Stimulated activated CD8-positive, alpha-beta memory T cell treated with anti-CD3 and anti-CD28 coated beads, Interleukin-7, amount 100 ng/mL, for 48 hours (primary cell): ENCODE measurements around the gene GGT1.
"Not testable (repeated sequence)": the region's sequence is repeated elsewhere in the genome, so short reads cannot be mapped to it uniquely, and the experiment has no call there.

ENCODE experiments used
- DNase-seq, 2 donors: peaks; one replicate each; pipeline ENCODE4 v3.0.0-alpha.2; 2020; ENCODE audit warnings: low read depth in 1 of 2; ENCODE audit errors: extremely low read depth in 1 of 2

Gene GGT1

GRCh38 chr22:24633231-24634023 is 30.4 kb downstream of the GGT1 start:
- DNase-seq = not testable (repeated sequence)

- DNase-seq = not testable (repeated sequence)
Measured at GRCh38 chr22:24634776-24635389, 31.9 kb downstream of the GGT1 start.

- not testable (repeated sequence) for DNase-seq
Measured at GRCh38 chr22:24636513-24636912, 33.5 kb downstream of the GGT1 start.

- DNase-seq = not testable (repeated sequence)
Measured at GRCh38 chr22:24642307-24642706, 39.3 kb downstream of the GGT1 start.

GRCh38 chr22:24644409-24644808 is 41.4 kb downstream of the GGT1 start:
- not testable (repeated sequence) for DNase-seq

GRCh38 chr22:24645408-24646399 is 42.7 kb downstream of the GGT1 start:
- not testable (repeated sequence) for DNase-seq

GRCh38 chr22:24646756-24647155 is 43.8 kb downstream of the GGT1 start:
- DNase-seq = not testable (repeated sequence)

- not testable (repeated sequence) for DNase-seq
Measured at GRCh38 chr22:24649371-24649770, 46.4 kb downstream of the GGT1 start.

- peak; percentile 31 to 40 for DNase-seq
Measured at GRCh38 chr22:24650884-24651283, 47.9 kb downstream of the GGT1 start.

- not testable (repeated sequence) for DNase-seq
Measured at GRCh38 chr22:24665395-24665794, 62.4 kb downstream of the GGT1 start.

- not testable (repeated sequence) for DNase-seq
Measured at GRCh38 chr22:24667904-24668303, 64.9 kb downstream of the GGT1 start.

- DNase-seq = not testable (repeated sequence)
Measured at GRCh38 chr22:24672532-24672931, 69.5 kb downstream of the GGT1 start.
